Measurements from ENCODE around the gene KCNH6.
A peak's percentile ranks its signal among the peaks of the same experiment; 100 is the strongest.

KCNH6 gene

GRCh38 chr17:63555500-63556156 lies 32.5 kb downstream of the KCNH6 start:
- H3K36me3 ChIP-seq (ENCODE audit: control insufficient read depth in 4 of 4, insufficient read depth in 4 of 4, low read length in 3 of 4) = peaks cover 0 to 8% (median 0%) of the 10 kb centered on the region in 4 experiments
- no peaks in the 10 kb centered on the region for H3K27me3 ChIP-seq (replicated peaks in 2 of 5; ENCODE audit: control insufficient read depth in 4 of 5, insufficient read depth in 5 of 5, low read length in 4 of 5)
- peak overlapping the region in 2 of 7 experiments; percentile 24 to 33 for H3K4me3 ChIP-seq (ENCODE audit: control insufficient read depth in 1 of 7, extremely low read depth in 1 of 7, insufficient read depth in 4 of 7, low read depth in 2 of 7, low read length in 6 of 7)
- H3K4me1 ChIP-seq (ENCODE audit: control extremely low read depth in 1 of 4, control insufficient read depth in 4 of 4, insufficient read depth in 4 of 4, low read length in 3 of 4) = peaks cover 20 to 45% (median 27%) of the 10 kb centered on the region in 4 experiments
- H3K9me3 ChIP-seq (ENCODE audit: control extremely low read depth in 1 of 5, control insufficient read depth in 4 of 5, insufficient read depth in 2 of 5, low read depth in 1 of 5, low read length in 4 of 5) = no peaks in the 10 kb centered on the region
- CTCF ChIA-PET = interaction anchor here (0.6 to 2.6 kb wide), 4 partner anchors 10 to 57 kb away, joined by 3 to 6 read pairs (median 4); no protein-coding TSS in a partner anchor
- H3K27ac ChIP-seq (ENCODE audit: insufficient read depth in 1 of 2, low read depth in 1 of 2, low read length in 2 of 2, poor library complexity in 1 of 2, severe bottlenecking in 2 of 2) = peak overlapping the region in 1 of 2 experiments; percentile 22
- 62% methylated on average over 2 of the region's 7 CpGs for WGBS (ENCODE audit: insufficient coverage)
- DNase-seq = peak in 2 of 3 donors; percentile 56 to 63
- POLR2A ChIA-PET = no interaction called here

- ChIA-PET CTCF (interaction anchor here (0.9 to 2.6 kb wide), 3 partner anchors 8 to 55 kb away, joined by 3 to 6 read pairs (median 5); no protein-coding TSS in a partner anchor), POLR2A (no interaction called here)
- H3K27me3 ChIP-seq (replicated peaks in 2 of 5; ENCODE audit: control insufficient read depth in 4 of 5, insufficient read depth in 5 of 5, low read length in 4 of 5) = no peaks in the 10 kb centered on the region
- no peaks in the 10 kb centered on the region for H3K9me3 ChIP-seq (ENCODE audit: control extremely low read depth in 1 of 5, control insufficient read depth in 4 of 5, insufficient read depth in 2 of 5, low read depth in 1 of 5, low read length in 4 of 5)
- H3K27ac ChIP-seq (ENCODE audit: insufficient read depth in 1 of 2, low read depth in 1 of 2, low read length in 2 of 2, poor library complexity in 1 of 2, severe bottlenecking in 2 of 2) = no peak overlapping the region
- peaks cover 0 to 8% (median 0%) of the 10 kb centered on the region in 4 experiments for H3K36me3 ChIP-seq (ENCODE audit: control insufficient read depth in 4 of 4, insufficient read depth in 4 of 4, low read length in 3 of 4)
- H3K4me3 ChIP-seq (ENCODE audit: control insufficient read depth in 1 of 7, extremely low read depth in 1 of 7, insufficient read depth in 4 of 7, low read depth in 2 of 7, low read length in 6 of 7) = no peak overlapping the region
- H3K4me1 ChIP-seq (ENCODE audit: control extremely low read depth in 1 of 4, control insufficient read depth in 4 of 4, insufficient read depth in 4 of 4, low read length in 3 of 4) = peaks cover 11 to 32% (median 22%) of the 10 kb centered on the region in 4 experiments
- no peak for DNase-seq
- WGBS (ENCODE audit: insufficient coverage) = 92% methylated on average over 2 of the region's 2 CpGs
These were observed 34.3 kb downstream of the KCNH6 start for GRCh38 chr17:63557416-63557815.

- ChIA-PET CTCF (interaction anchor here (0.9 kb wide), 1 partner anchor 33 kb away, joined by 3 read pairs; no protein-coding TSS in a partner anchor), POLR2A (no interaction called here)
- no peaks in the 10 kb centered on the region for H3K27me3 ChIP-seq (replicated peaks in 2 of 5; ENCODE audit: control insufficient read depth in 4 of 5, insufficient read depth in 5 of 5, low read length in 4 of 5)
- no peak for DNase-seq
- WGBS (ENCODE audit: insufficient coverage) = 100% methylated on average over 1 of the region's 3 CpGs
- no peak overlapping the region for H3K4me3 ChIP-seq (ENCODE audit: control insufficient read depth in 1 of 7, extremely low read depth in 1 of 7, insufficient read depth in 4 of 7, low read depth in 2 of 7, low read length in 6 of 7)
- peaks cover 4 to 23% (median 16%) of the 10 kb centered on the region in 4 experiments for H3K4me1 ChIP-seq (ENCODE audit: control extremely low read depth in 1 of 4, control insufficient read depth in 4 of 4, insufficient read depth in 4 of 4, low read length in 3 of 4)
- H3K27ac ChIP-seq (ENCODE audit: insufficient read depth in 1 of 2, low read depth in 1 of 2, low read length in 2 of 2, poor library complexity in 1 of 2, severe bottlenecking in 2 of 2) = no peak overlapping the region
- no peaks in the 10 kb centered on the region for H3K9me3 ChIP-seq (ENCODE audit: control extremely low read depth in 1 of 5, control insufficient read depth in 4 of 5, insufficient read depth in 2 of 5, low read depth in 1 of 5, low read length in 4 of 5)
- H3K36me3 ChIP-seq (ENCODE audit: control insufficient read depth in 4 of 4, insufficient read depth in 4 of 4, low read length in 3 of 4) = peaks cover 0 to 3% (median 0%) of the 10 kb centered on the region in 4 experiments
These were observed 35.3 kb downstream of the KCNH6 start for GRCh38 chr17:63558441-63558840.

GRCh38 chr17:63561819-63562218 lies 38.7 kb downstream of the KCNH6 start:
- DNase-seq = no peak
- Histone ChIP-seq H3K27ac (ENCODE audit: insufficient read depth in 1 of 2, low read depth in 1 of 2, low read length in 2 of 2, poor library complexity in 1 of 2, severe bottlenecking in 2 of 2) (no peak overlapping the region), H3K4me1 (ENCODE audit: control extremely low read depth in 1 of 4, control insufficient read depth in 4 of 4, insufficient read depth in 4 of 4, low read length in 3 of 4) (peaks cover 0 to 5% (median 0%) of the 10 kb centered on the region in 4 experiments), H3K36me3 (ENCODE audit: control insufficient read depth in 4 of 4, insufficient read depth in 4 of 4, low read length in 3 of 4) (peaks cover 0 to 5% (median 2%) of the 10 kb centered on the region in 4 experiments), H3K9me3 (ENCODE audit: control extremely low read depth in 1 of 5, control insufficient read depth in 4 of 5, insufficient read depth in 2 of 5, low read depth in 1 of 5, low read length in 4 of 5) (no peaks in the 10 kb centered on the region), H3K27me3 (replicated peaks in 2 of 5; ENCODE audit: control insufficient read depth in 4 of 5, insufficient read depth in 5 of 5, low read length in 4 of 5) (no peaks in the 10 kb centered on the region), H3K4me3 (ENCODE audit: control insufficient read depth in 1 of 7, extremely low read depth in 1 of 7, insufficient read depth in 4 of 7, low read depth in 2 of 7, low read length in 6 of 7) (no peak overlapping the region)
- POLR2A ChIA-PET = interaction anchor here (0.7 kb wide), 1 partner anchor 32 kb away, joined by 4 read pairs; no protein-coding TSS in a partner anchor
- CTCF ChIA-PET = interaction anchor here (1.5 kb wide), 1 partner anchor 59 kb away, joined by 3 read pairs; no protein-coding TSS in a partner anchor

GRCh38 chr17:63563339-63563738 lies 40.2 kb downstream of the KCNH6 start:
- ChIA-PET POLR2A (no interaction called here), CTCF (interaction anchor here (1.3 kb wide), 1 partner anchor 138 kb away, joined by 4 read pairs; no protein-coding TSS in a partner anchor)
- no peak for DNase-seq

GRCh38 chr17:63564562-63564961 lies 41.4 kb downstream of the KCNH6 start:
- CTCF ChIA-PET = interaction anchor here (0.9 to 1.7 kb wide), 4 partner anchors 8 to 141 kb away, joined by 3 to 6 read pairs (median 3); partner anchors contain the start of gene TACO1
- Histone ChIP-seq H3K36me3 (ENCODE audit: control insufficient read depth in 4 of 4, insufficient read depth in 4 of 4, low read length in 3 of 4) (peaks cover 0 to 7% (median 3%) of the 10 kb centered on the region in 4 experiments), H3K9me3 (ENCODE audit: control extremely low read depth in 1 of 5, control insufficient read depth in 4 of 5, insufficient read depth in 2 of 5, low read depth in 1 of 5, low read length in 4 of 5) (no peaks in the 10 kb centered on the region), H3K27ac (ENCODE audit: insufficient read depth in 1 of 2, low read depth in 1 of 2, low read length in 2 of 2, poor library complexity in 1 of 2, severe bottlenecking in 2 of 2) (no peak overlapping the region), H3K4me3 (ENCODE audit: control insufficient read depth in 1 of 7, extremely low read depth in 1 of 7, insufficient read depth in 4 of 7, low read depth in 2 of 7, low read length in 6 of 7) (no peak overlapping the region), H3K4me1 (ENCODE audit: control extremely low read depth in 1 of 4, control insufficient read depth in 4 of 4, insufficient read depth in 4 of 4, low read length in 3 of 4) (peaks cover 0 to 5% (median 0%) of the 10 kb centered on the region in 4 experiments), H3K27me3 (replicated peaks in 2 of 5; ENCODE audit: control insufficient read depth in 4 of 5, insufficient read depth in 5 of 5, low read length in 4 of 5) (no peaks in the 10 kb centered on the region)
- WGBS (ENCODE audit: insufficient coverage) = 100% methylated on average over 2 of the region's 5 CpGs
- POLR2A ChIA-PET = no interaction called here
- DNase-seq = no peak

More at GRCh38 chr17:63563339-63563738, 40.2 kb downstream of the KCNH6 start:
- Histone ChIP-seq H3K27me3 (replicated peaks in 2 of 5; ENCODE audit: control insufficient read depth in 4 of 5, insufficient read depth in 5 of 5, low read length in 4 of 5) (no peaks in the 10 kb centered on the region), H3K4me3 (ENCODE audit: control insufficient read depth in 1 of 7, extremely low read depth in 1 of 7, insufficient read depth in 4 of 7, low read depth in 2 of 7, low read length in 6 of 7) (no peak overlapping the region), H3K36me3 (ENCODE audit: control insufficient read depth in 4 of 4, insufficient read depth in 4 of 4, low read length in 3 of 4) (peaks cover 0 to 5% (median 2%) of the 10 kb centered on the region in 4 experiments), H3K27ac (ENCODE audit: insufficient read depth in 1 of 2, low read depth in 1 of 2, low read length in 2 of 2, poor library complexity in 1 of 2, severe bottlenecking in 2 of 2) (no peak overlapping the region), H3K4me1 (ENCODE audit: control extremely low read depth in 1 of 4, control insufficient read depth in 4 of 4, insufficient read depth in 4 of 4, low read length in 3 of 4) (peaks cover 0 to 5% (median 0%) of the 10 kb centered on the region in 4 experiments), H3K9me3 (ENCODE audit: control extremely low read depth in 1 of 5, control insufficient read depth in 4 of 5, insufficient read depth in 2 of 5, low read depth in 1 of 5, low read length in 4 of 5) (no peaks in the 10 kb centered on the region)
- no CpG with 5 or more reads among the region's 2 CpGs for WGBS (ENCODE audit: insufficient coverage)

- WGBS (ENCODE audit: insufficient coverage) = 100% methylated on average over 1 of the region's 1 CpG
- POLR2A ChIA-PET = no interaction called here
- DNase-seq = no peak
- Histone ChIP-seq H3K4me1 (ENCODE audit: control extremely low read depth in 1 of 4, control insufficient read depth in 4 of 4, insufficient read depth in 4 of 4, low read length in 3 of 4) (no peaks in the 10 kb centered on the region), H3K36me3 (ENCODE audit: control insufficient read depth in 4 of 4, insufficient read depth in 4 of 4, low read length in 3 of 4) (peaks cover 0 to 7% (median 5%) of the 10 kb centered on the region in 4 experiments), H3K4me3 (ENCODE audit: control insufficient read depth in 1 of 7, extremely low read depth in 1 of 7, insufficient read depth in 4 of 7, low read depth in 2 of 7, low read length in 6 of 7) (no peak overlapping the region), H3K27me3 (replicated peaks in 2 of 5; ENCODE audit: control insufficient read depth in 4 of 5, insufficient read depth in 5 of 5, low read length in 4 of 5) (no peaks in the 10 kb centered on the region), H3K27ac (ENCODE audit: insufficient read depth in 1 of 2, low read depth in 1 of 2, low read length in 2 of 2, poor library complexity in 1 of 2, severe bottlenecking in 2 of 2) (no peak overlapping the region), H3K9me3 (ENCODE audit: control extremely low read depth in 1 of 5, control insufficient read depth in 4 of 5, insufficient read depth in 2 of 5, low read depth in 1 of 5, low read length in 4 of 5) (no peaks in the 10 kb centered on the region)
- CTCF ChIA-PET = interaction anchor here (0.6 kb wide), 1 partner anchor 27 kb away, joined by 3 read pairs; no protein-coding TSS in a partner anchor
These were observed 44.1 kb downstream of the KCNH6 start for GRCh38 chr17:63567229-63567628.
